K562 (cell line): ENCODE results near the gene KCTD7. TPM values are rescaled to one million over a fixed set of nuclear protein-coding genes. Genes with fewer than 3 reads are reported as not detected.

Experiments
- GTF2E2 ChIP-seq: fragments of 200-800 bp; sonication (Bioruptor generic); IDR thresholded peaks from 2 replicates; pipeline ENCODE4 v1.6.1; 2016; ENCODE audit warnings: missing genetic modification characterization, missing compliant biosample characterization
- POLR2AphosphoS2 ChIP-seq: IDR thresholded peaks from 2 replicates; pipeline ENCODE4 v1.6.1; 2012; ENCODE audit warnings: low read length, improper control_type of control experiment
- PREB ChIP-seq: sonication (generic); formaldehyde crosslinking; IDR thresholded peaks from 2 replicates; pipeline ENCODE4 v1.8.1; 2023; ENCODE audit warnings: mild to moderate bottlenecking, missing genetic modification reagents
- PURB ChIP-seq: sonication (generic); formaldehyde crosslinking; IDR thresholded peaks from 2 replicates; pipeline ENCODE4 v1.9.0; 2021; ENCODE audit warnings: low read depth, mild to moderate bottlenecking, missing genetic modification reagents
- ZNF778 ChIP-seq: fragments of 450-650 bp; formaldehyde crosslinking; IDR thresholded peaks from 2 replicates; pipeline ENCODE4 v1.4.0; 2020; ENCODE audit warnings: mild to moderate bottlenecking, moderate library complexity
- polyA plus RNA-seq, 8 experiments: library from polyadenylated mRNA; depleted of rRNA in 4 of 8; stranded (reverse) in 5 of 8; unstranded in 3 of 8; fragments of >200 nt; fragmentation: Nextera tagmentation in 2 of 8; fragmentation: Illumina TruSeq in 1 of 8; extraction: Ambion mirVana in 2 of 8; extraction: Trizol in 1 of 8; gene quantifications; 2 replicates each; pipeline versions ENCODE4 v1.2.1 to v1.2.3, GENCODE V29; 2011 to 2014; ENCODE audit warnings: inconsistent platforms in 1 of 8, missing spikeins in 1 of 8
- total RNA-seq, 7 experiments: library from RNA; depleted of rRNA in 6 of 7; stranded (reverse); fragments of >200 nt in 6 of 7; fragmentation: Illumina TruSeq in 2 of 7; extraction: Trizol in 2 of 7; gene quantifications; 2 replicates each; pipeline versions ENCODE4 v1.2.1 to v1.2.3, GENCODE V29; 2011 to 2021; ENCODE audit warnings: low replicate concordance in 1 of 7
- TF ChIP-seq, protein P1 (sequence below), 2 experiments: fragments of 450-650 bp; IDR thresholded peaks; 2 replicates each; pipeline ENCODE4 v1.6.1; 2016; ENCODE audit warnings: mild to moderate bottlenecking in 2 of 2, borderline replicate concordance in 1 of 2, low read depth in 1 of 2, moderate library complexity in 1 of 2
- TF ChIP-seq, protein P2 (sequence below): fragments of 450-650 bp; IDR thresholded peaks from 2 replicates; pipeline ENCODE4 v1.6.1; 2016; ENCODE audit warnings: low read depth, mild to moderate bottlenecking, moderate library complexity
- TF ChIP-seq, protein P3 (sequence below): fragments of 150-350 bp; IDR thresholded peaks from 2 replicates; pipeline ENCODE4 v1.6.1; 2014; ENCODE audit warnings: low read depth, mild to moderate bottlenecking, low read length, borderline replicate concordance

The KCTD7 gene
- total and polyA plus RNA-seq, 9 of the 15 experiments (the other 6 are each of a cell fraction or from before 2014, with no cell fraction given), result 1.5 to 26.0 (median 9.0) TPM

- TF ChIP-seq, protein P1, sequence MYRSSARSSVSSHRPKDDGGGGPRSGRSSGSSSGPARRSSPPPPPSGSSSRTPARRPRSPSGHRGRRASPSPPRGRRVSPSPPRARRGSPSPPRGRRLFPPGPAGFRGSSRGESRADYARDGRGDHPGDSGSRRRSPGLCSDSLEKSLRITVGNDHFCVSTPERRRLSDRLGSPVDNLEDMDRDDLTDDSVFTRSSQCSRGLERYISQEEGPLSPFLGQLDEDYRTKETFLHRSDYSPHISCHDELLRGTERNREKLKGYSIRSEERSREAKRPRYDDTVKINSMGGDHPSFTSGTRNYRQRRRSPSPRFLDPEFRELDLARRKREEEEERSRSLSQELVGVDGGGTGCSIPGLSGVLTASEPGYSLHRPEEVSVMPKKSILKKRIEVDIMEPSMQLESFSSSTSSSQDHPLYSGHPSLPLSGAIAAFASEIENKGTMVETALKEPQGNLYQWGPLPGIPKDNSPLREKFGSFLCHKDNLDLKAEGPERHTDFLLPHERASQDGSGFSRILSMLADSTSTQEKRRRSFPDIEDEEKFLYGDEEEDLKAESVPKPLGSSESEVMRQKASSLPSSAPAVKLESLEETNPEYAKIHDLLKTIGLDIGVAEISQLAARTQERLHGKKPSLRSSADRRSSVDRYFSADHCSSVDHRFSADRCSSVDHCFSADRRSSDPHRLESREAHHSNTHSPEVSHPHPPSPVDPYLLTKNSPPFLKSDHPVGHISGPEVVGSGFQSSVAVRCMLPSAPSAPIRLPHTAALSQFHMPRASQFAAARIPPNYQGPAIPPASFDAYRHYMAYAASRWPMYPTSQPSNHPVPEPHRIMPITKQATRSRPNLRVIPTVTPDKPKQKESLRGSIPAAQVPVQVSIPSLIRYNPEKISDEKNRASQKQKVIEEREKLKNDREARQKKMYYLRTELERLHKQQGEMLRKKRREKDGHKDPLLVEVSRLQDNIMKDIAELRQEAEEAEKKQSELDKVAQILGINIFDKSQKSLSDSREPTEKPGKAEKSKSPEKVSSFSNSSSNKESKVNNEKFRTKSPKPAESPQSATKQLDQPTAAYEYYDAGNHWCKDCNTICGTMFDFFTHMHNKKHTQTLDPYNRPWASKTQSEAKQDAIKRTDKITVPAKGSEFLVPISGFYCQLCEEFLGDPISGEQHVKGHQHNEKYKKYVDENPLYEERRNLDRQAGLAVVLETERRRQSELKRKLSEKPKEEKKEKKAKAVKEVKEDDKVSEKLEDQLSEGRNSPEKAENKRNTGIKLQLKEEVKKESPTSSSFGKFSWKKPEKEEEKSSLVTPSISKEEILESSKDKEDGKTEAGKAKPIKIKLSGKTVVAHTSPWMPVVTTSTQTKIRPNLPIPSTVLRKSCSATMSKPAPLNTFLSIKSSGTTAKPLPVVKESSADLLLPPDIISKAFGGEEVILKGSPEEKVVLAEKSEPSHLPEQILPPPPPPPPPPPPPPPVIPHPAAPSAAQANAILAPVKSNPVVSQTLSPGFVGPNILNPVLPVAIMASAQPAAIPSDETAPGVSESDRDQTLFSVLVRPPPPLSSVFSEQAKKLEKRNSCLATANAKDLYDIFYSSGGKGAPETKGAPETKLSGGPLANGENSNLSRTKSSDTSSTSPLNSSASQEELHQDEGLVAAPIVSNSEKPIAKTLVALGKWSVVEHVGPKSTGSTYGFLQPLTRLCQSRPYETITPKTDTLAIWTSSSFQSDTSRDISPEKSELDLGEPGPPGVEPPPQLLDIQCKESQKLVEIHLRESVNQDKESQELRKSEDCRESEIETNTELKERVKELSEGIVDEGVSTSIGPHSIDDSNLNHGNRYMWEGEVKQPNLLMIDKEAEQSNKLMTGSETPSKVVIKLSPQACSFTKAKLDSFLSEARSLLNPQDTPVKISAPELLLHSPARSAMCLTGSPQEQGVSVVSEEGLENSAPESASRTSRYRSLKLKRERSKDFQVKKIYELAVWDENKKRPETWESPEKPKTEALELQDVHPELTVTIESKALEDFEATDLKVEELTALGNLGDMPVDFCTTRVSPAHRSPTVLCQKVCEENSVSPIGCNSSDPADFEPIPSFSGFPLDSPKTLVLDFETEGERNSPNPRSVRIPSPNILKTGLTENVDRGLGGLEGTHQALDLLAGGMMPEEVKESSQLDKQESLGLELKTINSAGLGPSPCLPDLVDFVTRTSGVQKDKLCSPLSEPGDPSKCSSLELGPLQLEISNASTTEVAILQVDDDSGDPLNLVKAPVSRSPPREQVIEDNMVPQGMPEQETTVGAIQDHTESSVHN (IDR thresholded peaks at IDR 0.05; ENCODE audit: borderline replicate concordance in 1 of 2, low read depth in 1 of 2), result no peak
- no peak for TF ChIP-seq ZNF778 (CRISPR knock-in tag)
- TF ChIP-seq GTF2E2, result no peak
- TF ChIP-seq PURB (CRISPR knock-in tag), result no peak
- 0 out of 2 replicates have a peak, but pooled peaks have one; percentile 40 for TF ChIP-seq PREB (CRISPR knock-in tag)
- TF ChIP-seq POLR2AphosphoS2, result no peak
- TF ChIP-seq, protein P2, sequence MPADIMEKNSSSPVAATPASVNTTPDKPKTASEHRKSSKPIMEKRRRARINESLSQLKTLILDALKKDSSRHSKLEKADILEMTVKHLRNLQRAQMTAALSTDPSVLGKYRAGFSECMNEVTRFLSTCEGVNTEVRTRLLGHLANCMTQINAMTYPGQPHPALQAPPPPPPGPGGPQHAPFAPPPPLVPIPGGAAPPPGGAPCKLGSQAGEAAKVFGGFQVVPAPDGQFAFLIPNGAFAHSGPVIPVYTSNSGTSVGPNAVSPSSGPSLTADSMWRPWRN, result no peak
- TF ChIP-seq, protein P3, sequence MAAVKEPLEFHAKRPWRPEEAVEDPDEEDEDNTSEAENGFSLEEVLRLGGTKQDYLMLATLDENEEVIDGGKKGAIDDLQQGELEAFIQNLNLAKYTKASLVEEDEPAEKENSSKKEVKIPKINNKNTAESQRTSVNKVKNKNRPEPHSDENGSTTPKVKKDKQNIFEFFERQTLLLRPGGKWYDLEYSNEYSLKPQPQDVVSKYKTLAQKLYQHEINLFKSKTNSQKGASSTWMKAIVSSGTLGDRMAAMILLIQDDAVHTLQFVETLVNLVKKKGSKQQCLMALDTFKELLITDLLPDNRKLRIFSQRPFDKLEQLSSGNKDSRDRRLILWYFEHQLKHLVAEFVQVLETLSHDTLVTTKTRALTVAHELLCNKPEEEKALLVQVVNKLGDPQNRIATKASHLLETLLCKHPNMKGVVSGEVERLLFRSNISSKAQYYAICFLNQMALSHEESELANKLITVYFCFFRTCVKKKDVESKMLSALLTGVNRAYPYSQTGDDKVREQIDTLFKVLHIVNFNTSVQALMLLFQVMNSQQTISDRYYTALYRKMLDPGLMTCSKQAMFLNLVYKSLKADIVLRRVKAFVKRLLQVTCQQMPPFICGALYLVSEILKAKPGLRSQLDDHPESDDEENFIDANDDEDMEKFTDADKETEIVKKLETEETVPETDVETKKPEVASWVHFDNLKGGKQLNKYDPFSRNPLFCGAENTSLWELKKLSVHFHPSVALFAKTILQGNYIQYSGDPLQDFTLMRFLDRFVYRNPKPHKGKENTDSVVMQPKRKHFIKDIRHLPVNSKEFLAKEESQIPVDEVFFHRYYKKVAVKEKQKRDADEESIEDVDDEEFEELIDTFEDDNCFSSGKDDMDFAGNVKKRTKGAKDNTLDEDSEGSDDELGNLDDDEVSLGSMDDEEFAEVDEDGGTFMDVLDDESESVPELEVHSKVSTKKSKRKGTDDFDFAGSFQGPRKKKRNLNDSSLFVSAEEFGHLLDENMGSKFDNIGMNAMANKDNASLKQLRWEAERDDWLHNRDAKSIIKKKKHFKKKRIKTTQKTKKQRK, result peak; percentile 51; the same call in 1 of the 2 replicates
Measured at GRCh38 chr7:66628361-66629221, at the start of gene KCTD7 (continued).
